ENCODE measurements around the gene XPR1. TPM values are rescaled to one million over a fixed set of nuclear protein-coding genes. Genes with fewer than 3 reads are reported as not detected.

The XPR1 gene
- total and polyA plus RNA-seq, 2 donors (not counting 3 experiments of a cell fraction or from before 2014, with no cell fraction given) = 23.9 to 26.7 TPM

DNA sequence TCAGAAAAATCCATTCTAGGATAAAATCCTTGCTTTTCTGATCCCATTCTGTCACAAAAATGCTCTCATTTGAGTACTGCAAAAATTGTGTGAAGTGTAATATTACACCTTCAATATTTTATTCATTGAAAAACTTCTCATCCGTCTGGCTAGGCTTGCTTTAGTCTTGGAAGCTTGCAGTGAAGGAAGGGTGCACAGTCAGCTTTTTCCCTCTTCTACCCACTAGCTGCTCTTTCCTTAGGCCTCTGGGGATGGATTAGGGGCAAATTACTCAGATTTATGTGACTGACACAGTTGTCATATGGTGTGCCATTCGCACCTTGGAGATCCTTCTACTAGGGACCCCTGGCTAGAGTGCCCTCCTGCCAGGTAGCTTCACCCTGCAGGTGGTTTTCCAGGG is 40.9 kb upstream of the XPR1 start:
- ChIA-PET CTCF (interaction anchor here (0.8 to 1.2 kb wide), 2 partner anchors 9 to 330 kb away, joined by 3 to 4 read pairs; no protein-coding TSS in a partner anchor), POLR2A (no interaction called here)
- TF ChIP-seq MYC (IDR thresholded peaks at IDR 0.05; ENCODE audit: low read depth, low read length) (no peak), EZH2 (IDR thresholded peaks at IDR 0.05; ENCODE audit: borderline replicate concordance, low read depth, low read length, severe bottlenecking) (no peak), FOS (IDR thresholded peaks at IDR 0.05; ENCODE audit: borderline replicate concordance, insufficient read depth, low read length) (no peak), JUN (IDR thresholded peaks at IDR 0.05; ENCODE audit: borderline replicate concordance, insufficient read depth, insufficient read length, low read depth) (no peak), POLR2A (IDR thresholded peaks at IDR 0.05; ENCODE audit: low read depth, low read length) (no peak), MAX (IDR thresholded peaks at IDR 0.05; ENCODE audit: insufficient read depth, insufficient read length) (no peak), POLR2AphosphoS5 (IDR thresholded peaks at IDR 0.05; ENCODE audit: insufficient read depth, low read depth, low read length) (no peak), GATA2 (IDR thresholded peaks at IDR 0.05; ENCODE audit: insufficient read depth, insufficient read length, low read depth, low read length) (no peak)
- TF ChIP-seq, protein P1, sequence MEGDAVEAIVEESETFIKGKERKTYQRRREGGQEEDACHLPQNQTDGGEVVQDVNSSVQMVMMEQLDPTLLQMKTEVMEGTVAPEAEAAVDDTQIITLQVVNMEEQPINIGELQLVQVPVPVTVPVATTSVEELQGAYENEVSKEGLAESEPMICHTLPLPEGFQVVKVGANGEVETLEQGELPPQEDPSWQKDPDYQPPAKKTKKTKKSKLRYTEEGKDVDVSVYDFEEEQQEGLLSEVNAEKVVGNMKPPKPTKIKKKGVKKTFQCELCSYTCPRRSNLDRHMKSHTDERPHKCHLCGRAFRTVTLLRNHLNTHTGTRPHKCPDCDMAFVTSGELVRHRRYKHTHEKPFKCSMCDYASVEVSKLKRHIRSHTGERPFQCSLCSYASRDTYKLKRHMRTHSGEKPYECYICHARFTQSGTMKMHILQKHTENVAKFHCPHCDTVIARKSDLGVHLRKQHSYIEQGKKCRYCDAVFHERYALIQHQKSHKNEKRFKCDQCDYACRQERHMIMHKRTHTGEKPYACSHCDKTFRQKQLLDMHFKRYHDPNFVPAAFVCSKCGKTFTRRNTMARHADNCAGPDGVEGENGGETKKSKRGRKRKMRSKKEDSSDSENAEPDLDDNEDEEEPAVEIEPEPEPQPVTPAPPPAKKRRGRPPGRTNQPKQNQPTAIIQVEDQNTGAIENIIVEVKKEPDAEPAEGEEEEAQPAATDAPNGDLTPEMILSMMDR (IDR thresholded peaks at IDR 0.05; ENCODE audit: extremely low read depth in 1 of 2, insufficient read depth in 1 of 2, low read depth in 1 of 2, low read length in 2 of 2) = no peak
- no peak overlapping the region for H2AFZ ChIP-seq (ENCODE audit: low read depth, low read length)
- no peak overlapping the region for H3K27ac ChIP-seq (ENCODE audit: insufficient read depth, low read depth, low read length)
- no TSS peak for BruUV-seq (replicated peaks)
- intact Hi-C loops (cut with micrococcal nuclease) = no loop called here
- no peaks in the 10 kb centered on the region for H4K20me1 ChIP-seq (replicated peaks; ENCODE audit: control insufficient read depth, extremely low read depth, insufficient read depth, low read length)
- no peak overlapping the region for H3K9ac ChIP-seq (replicated peaks; ENCODE audit: extremely low read depth, insufficient read depth, low read length)
- no peaks in the 10 kb centered on the region for H3K9me1 ChIP-seq (replicated peaks; ENCODE audit: control insufficient read depth, extremely low read depth, insufficient read depth, low read length)
- FAIRE-seq (no peak), DNase-seq (ENCODE audit: low read depth, low spot score) (no peak)
- H3K36me3 ChIP-seq (ENCODE audit: control insufficient read depth in 2 of 2, extremely low read depth in 1 of 2, insufficient read depth in 2 of 2, low read length in 2 of 2) = no peaks in the 10 kb centered on the region
- H3K4me1 ChIP-seq (ENCODE audit: control insufficient read depth, extremely low read depth, insufficient read depth, low read length) = no peaks in the 10 kb centered on the region
- H3K4me3 ChIP-seq (replicated peaks in 1 of 3; ENCODE audit: insufficient read depth in 1 of 3, low read depth in 1 of 3, low read length in 3 of 3) = no peak overlapping the region
- no peak overlapping the region for H3K4me2 ChIP-seq (ENCODE audit: insufficient read depth, low read length)
- dilution Hi-C loops (cut with MboI; ENCODE audit: extremely low pct_ligation_motif_present, low sequenced_read_pairs) = no loop called here
- no peaks in the 10 kb centered on the region for H3K9me3 ChIP-seq (replicated peaks; ENCODE audit: control insufficient read depth, insufficient read depth, low read length)
- peaks cover 4 to 8% of the 10 kb centered on the region in 2 experiments for H3K27me3 ChIP-seq (ENCODE audit: control insufficient read depth in 2 of 2, insufficient read depth in 2 of 2, low read length in 2 of 2)
- H3K79me2 ChIP-seq (ENCODE audit: control insufficient read depth, insufficient read depth, low read length) = no peaks in the 10 kb centered on the region

All from endothelial cell of umbilical vein (primary cell).